ENCODE results near the gene VPS41. TPM values are rescaled to one million over a fixed set of nuclear protein-coding genes. Genes with fewer than 3 reads are reported as not detected.

VPS41 gene
- total RNA-seq, 2 experiments from 2014 or later: 56.3 to 59.4 TPM

GRCh38 chr7:38889872-38890432 lies 19.0 kb downstream of the VPS41 start:
- H3K9me3 Mint-ChIP-seq (ENCODE audit: low read depth): peaks cover 5% of the 10 kb centered on the region
- no peak overlapping the region for H3K27ac Mint-ChIP-seq

GRCh38 chr7:38889079-38889478 lies 19.9 kb downstream of the VPS41 start:
- peaks cover 56% of the 10 kb centered on the region for H3K36me3 Mint-ChIP-seq

More at GRCh38 chr7:38889872-38890432, 19.0 kb downstream of the VPS41 start:
- CTCF ChIA-PET: no interaction called here
- no peaks in the 10 kb centered on the region for H3K27me3 Mint-ChIP-seq
- H3K36me3 Mint-ChIP-seq: peaks cover 57% of the 10 kb centered on the region
- DNase-seq (no peak), ATAC-seq (no peak)
- peaks cover 7% of the 10 kb centered on the region for H3K4me1 Mint-ChIP-seq
- no peak overlapping the region for H3K4me3 Mint-ChIP-seq

GRCh38 chr7:38886265-38886664 lies 22.7 kb downstream of the VPS41 start:
- Mint-ChIP-seq H3K36me3 (peaks cover 57% of the 10 kb centered on the region), H3K4me1 (peaks cover 22% of the 10 kb centered on the region), H3K27ac (no peak overlapping the region), H3K9me3 (ENCODE audit: low read depth) (peaks cover 5% of the 10 kb centered on the region), H3K4me3 (no peak overlapping the region), H3K27me3 (no peaks in the 10 kb centered on the region)
- CTCF ChIA-PET: no interaction called here
- no peak for ATAC-seq
- DNase-seq: no peak

More at GRCh38 chr7:38889079-38889478, 19.9 kb downstream of the VPS41 start:
- Mint-ChIP-seq H3K27ac (no peak overlapping the region), H3K27me3 (no peaks in the 10 kb centered on the region), H3K9me3 (ENCODE audit: low read depth) (peaks cover 5% of the 10 kb centered on the region), H3K4me1 (peaks cover 11% of the 10 kb centered on the region), H3K4me3 (no peak overlapping the region)
- DNase-seq: no peak
- CTCF ChIA-PET: no interaction called here
- no peak for ATAC-seq

GRCh38 chr7:38883706-38884105 lies 25.3 kb downstream of the VPS41 start:
- ATAC-seq (no peak), DNase-seq (no peak)
- H3K36me3 Mint-ChIP-seq: peaks cover 54% of the 10 kb centered on the region
- peaks cover 26% of the 10 kb centered on the region for H3K4me1 Mint-ChIP-seq
- H3K9me3 Mint-ChIP-seq (ENCODE audit: low read depth): peaks cover 5% of the 10 kb centered on the region
- H3K4me3 Mint-ChIP-seq: no peak overlapping the region
- CTCF ChIA-PET: no interaction called here
- H3K27me3 Mint-ChIP-seq: no peaks in the 10 kb centered on the region
- no peak overlapping the region for H3K27ac Mint-ChIP-seq

GRCh38 chr7:38881947-38882684 lies 26.9 kb downstream of the VPS41 start:
- Mint-ChIP-seq H3K4me1 (peaks cover 20% of the 10 kb centered on the region), H3K27me3 (no peaks in the 10 kb centered on the region), H3K36me3 (peaks cover 44% of the 10 kb centered on the region), H3K4me3 (no peak overlapping the region), H3K27ac (no peak overlapping the region), H3K9me3 (ENCODE audit: low read depth) (peaks cover 2% of the 10 kb centered on the region)
- DNase-seq: no peak
- ATAC-seq: no peak
- CTCF ChIA-PET: no interaction called here

GRCh38 chr7:38881015-38881414 lies 28.0 kb downstream of the VPS41 start:
- Mint-ChIP-seq H3K9me3 (ENCODE audit: low read depth) (peaks cover 2% of the 10 kb centered on the region), H3K36me3 (peaks cover 39% of the 10 kb centered on the region), H3K27ac (no peak overlapping the region), H3K4me3 (no peak overlapping the region), H3K27me3 (no peaks in the 10 kb centered on the region), H3K4me1 (peaks cover 20% of the 10 kb centered on the region)
- no peak for ATAC-seq
- DNase-seq: no peak
- CTCF ChIA-PET: no interaction called here

- H3K9me3 Mint-ChIP-seq (ENCODE audit: low read depth): no peaks in the 10 kb centered on the region
- DNase-seq (no peak), ATAC-seq (no peak)
- CTCF ChIA-PET: no interaction called here
- H3K36me3 Mint-ChIP-seq: peaks cover 34% of the 10 kb centered on the region
- no peak overlapping the region for H3K27ac Mint-ChIP-seq
- H3K27me3 Mint-ChIP-seq: no peaks in the 10 kb centered on the region
- no peak overlapping the region for H3K4me3 Mint-ChIP-seq
- peaks cover 20% of the 10 kb centered on the region for H3K4me1 Mint-ChIP-seq
Measured at GRCh38 chr7:38880454-38880853, 28.5 kb downstream of the VPS41 start.

- Mint-ChIP-seq H3K27ac (no peak overlapping the region), H3K9me3 (ENCODE audit: low read depth) (no peaks in the 10 kb centered on the region), H3K4me1 (peaks cover 20% of the 10 kb centered on the region), H3K4me3 (no peak overlapping the region), H3K36me3 (peaks cover 32% of the 10 kb centered on the region), H3K27me3 (no peaks in the 10 kb centered on the region)
- no peak for DNase-seq
- CTCF ChIA-PET: no interaction called here
- no peak for ATAC-seq
Measured at GRCh38 chr7:38880035-38880434, 29.0 kb downstream of the VPS41 start.

GRCh38 chr7:38878694-38879457 lies 30.1 kb downstream of the VPS41 start:
- no peaks in the 10 kb centered on the region for H3K27me3 Mint-ChIP-seq
- no peak overlapping the region for H3K27ac Mint-ChIP-seq
- H3K4me3 Mint-ChIP-seq: no peak overlapping the region
- DNase-seq (no peak), ATAC-seq (no peak)
- no peaks in the 10 kb centered on the region for H3K9me3 Mint-ChIP-seq (ENCODE audit: low read depth)
- H3K36me3 Mint-ChIP-seq: peaks cover 28% of the 10 kb centered on the region
- CTCF ChIA-PET: interaction anchor here (1.1 kb wide), 1 partner anchor 57 kb away, joined by 3 read pairs; no protein-coding TSS in a partner anchor
- H3K4me1 Mint-ChIP-seq: peaks cover 16% of the 10 kb centered on the region

GRCh38 chr7:38873433-38873832 lies 35.6 kb downstream of the VPS41 start:
- no peak overlapping the region for H3K27ac Mint-ChIP-seq
- peaks cover 6% of the 10 kb centered on the region for H3K36me3 Mint-ChIP-seq
- no peaks in the 10 kb centered on the region for H3K4me1 Mint-ChIP-seq
- no peaks in the 10 kb centered on the region for H3K9me3 Mint-ChIP-seq (ENCODE audit: low read depth)
- DNase-seq (no peak), ATAC-seq (no peak)
- H3K4me3 Mint-ChIP-seq: no peak overlapping the region
- no peaks in the 10 kb centered on the region for H3K27me3 Mint-ChIP-seq
- CTCF ChIA-PET: no interaction called here

GRCh38 chr7:38872202-38872601 lies 36.8 kb downstream of the VPS41 start:
- ATAC-seq (no peak), DNase-seq (no peak)
- CTCF ChIA-PET: no interaction called here
- Mint-ChIP-seq H3K4me1 (no peaks in the 10 kb centered on the region), H3K9me3 (ENCODE audit: low read depth) (no peaks in the 10 kb centered on the region), H3K36me3 (peaks cover 6% of the 10 kb centered on the region), H3K4me3 (no peak overlapping the region), H3K27ac (no peak overlapping the region), H3K27me3 (no peaks in the 10 kb centered on the region)

GRCh38 chr7:38870147-38870546 lies 38.8 kb downstream of the VPS41 start:
- H3K4me3 Mint-ChIP-seq: no peak overlapping the region
- H3K36me3 Mint-ChIP-seq: peaks cover 6% of the 10 kb centered on the region
- DNase-seq (no peak), ATAC-seq (no peak)
- no peak overlapping the region for H3K27ac Mint-ChIP-seq
- no peaks in the 10 kb centered on the region for H3K9me3 Mint-ChIP-seq (ENCODE audit: low read depth)
- no peaks in the 10 kb centered on the region for H3K27me3 Mint-ChIP-seq
- H3K4me1 Mint-ChIP-seq: no peaks in the 10 kb centered on the region
- CTCF ChIA-PET: no interaction called here

GRCh38 chr7:38863601-38864291 lies 45.2 kb downstream of the VPS41 start:
- H3K4me3 Mint-ChIP-seq: no peak overlapping the region
- H3K4me1 Mint-ChIP-seq: no peaks in the 10 kb centered on the region
- no peaks in the 10 kb centered on the region for H3K27me3 Mint-ChIP-seq
- peaks cover 17% of the 10 kb centered on the region for H3K36me3 Mint-ChIP-seq
- no peak overlapping the region for H3K27ac Mint-ChIP-seq
- DNase-seq (no peak), ATAC-seq (no peak)
- CTCF ChIA-PET: no interaction called here
- no peaks in the 10 kb centered on the region for H3K9me3 Mint-ChIP-seq (ENCODE audit: low read depth)

Measured in activated CD8-positive, alpha-beta memory T cell treated with anti-CD3 and anti-CD28 coated beads, Interleukin-2, amount 10 ng/mL, durations not matched to agents 7 days and 5 days (primary cell).